ENCODE data around the gene COL2A1. TPM values are rescaled to one million over a fixed set of nuclear protein-coding genes. Genes with fewer than 3 reads are reported as not detected.

Gene COL2A1
- total RNA-seq, 1 donor from 2014 or later = not detected

- Histone ChIP-seq H3K9me3 (replicated peaks) (no peaks in the 10 kb centered on the region), H3K36me3 (peaks cover 66% of the 10 kb centered on the region), H3K4me1 (no peaks in the 10 kb centered on the region), H3K4me3 (no peak overlapping the region), H3K27me3 (ENCODE audit: low read depth) (no peaks in the 10 kb centered on the region), H3K27ac (replicated peaks) (no peak overlapping the region)
- DNase-seq = no peak
- intact Hi-C loops (cut with micrococcal nuclease) = no loop called here
- no peak for TF ChIP-seq CTCF (IDR thresholded peaks at IDR 0.05; ENCODE audit: borderline replicate concordance)
Observed at GRCh38 chr12:48045965-48046518, 41.8 kb upstream of the COL2A1 start.

GRCh38 chr12:48045061-48045846 lies 41.0 kb upstream of the COL2A1 start:
- intact Hi-C loops (cut with micrococcal nuclease) = no loop called here
- H3K4me3 ChIP-seq = no peak overlapping the region
- peaks cover 65% of the 10 kb centered on the region for H3K36me3 ChIP-seq
- H3K27me3 ChIP-seq (ENCODE audit: low read depth) = no peaks in the 10 kb centered on the region
- no peak overlapping the region for H3K27ac ChIP-seq (replicated peaks)
- H3K9me3 ChIP-seq (replicated peaks) = no peaks in the 10 kb centered on the region
- no peak for DNase-seq
- TF ChIP-seq CTCF (IDR thresholded peaks at IDR 0.05; ENCODE audit: borderline replicate concordance) = no peak
- H3K4me1 ChIP-seq = no peaks in the 10 kb centered on the region

GRCh38 chr12:48044396-48044795 lies 40.1 kb upstream of the COL2A1 start:
- TF ChIP-seq CTCF (IDR thresholded peaks at IDR 0.05; ENCODE audit: borderline replicate concordance) = no peak
- Histone ChIP-seq H3K4me1 (no peaks in the 10 kb centered on the region), H3K4me3 (no peak overlapping the region), H3K36me3 (peaks cover 56% of the 10 kb centered on the region), H3K27ac (replicated peaks) (no peak overlapping the region), H3K9me3 (replicated peaks) (no peaks in the 10 kb centered on the region), H3K27me3 (ENCODE audit: low read depth) (no peaks in the 10 kb centered on the region)
- intact Hi-C loops (cut with micrococcal nuclease) = no loop called here
- DNase-seq = no peak

GRCh38 chr12:48043771-48044170 lies 39.5 kb upstream of the COL2A1 start:
- no peak overlapping the region for H3K27ac ChIP-seq (replicated peaks)
- H3K4me3 ChIP-seq = no peak overlapping the region
- TF ChIP-seq CTCF (IDR thresholded peaks at IDR 0.05; ENCODE audit: borderline replicate concordance) = no peak
- no peaks in the 10 kb centered on the region for H3K9me3 ChIP-seq (replicated peaks)
- H3K27me3 ChIP-seq (ENCODE audit: low read depth) = no peaks in the 10 kb centered on the region
- intact Hi-C loops (cut with micrococcal nuclease) = no loop called here
- peaks cover 50% of the 10 kb centered on the region for H3K36me3 ChIP-seq
- no peak for DNase-seq
- no peaks in the 10 kb centered on the region for H3K4me1 ChIP-seq

GRCh38 chr12:48041591-48042423 lies 37.5 kb upstream of the COL2A1 start:
- no peaks in the 10 kb centered on the region for H3K27me3 ChIP-seq (ENCODE audit: low read depth)
- peaks cover 30% of the 10 kb centered on the region for H3K36me3 ChIP-seq
- H3K4me3 ChIP-seq = no peak overlapping the region
- DNase-seq = no peak
- TF ChIP-seq CTCF (IDR thresholded peaks at IDR 0.05; ENCODE audit: borderline replicate concordance) = no peak
- no peaks in the 10 kb centered on the region for H3K9me3 ChIP-seq (replicated peaks)
- no peak overlapping the region for H3K27ac ChIP-seq (replicated peaks)
- intact Hi-C loops (cut with micrococcal nuclease) = no loop called here
- H3K4me1 ChIP-seq = no peaks in the 10 kb centered on the region

Measured in left ventricle myocardium inferior (tissue), 1 donor.